ENCODE measurements around the gene C4BPB.
A peak's percentile ranks its signal among the peaks of the same experiment; 100 is the strongest.

Gene C4BPB

DNA sequence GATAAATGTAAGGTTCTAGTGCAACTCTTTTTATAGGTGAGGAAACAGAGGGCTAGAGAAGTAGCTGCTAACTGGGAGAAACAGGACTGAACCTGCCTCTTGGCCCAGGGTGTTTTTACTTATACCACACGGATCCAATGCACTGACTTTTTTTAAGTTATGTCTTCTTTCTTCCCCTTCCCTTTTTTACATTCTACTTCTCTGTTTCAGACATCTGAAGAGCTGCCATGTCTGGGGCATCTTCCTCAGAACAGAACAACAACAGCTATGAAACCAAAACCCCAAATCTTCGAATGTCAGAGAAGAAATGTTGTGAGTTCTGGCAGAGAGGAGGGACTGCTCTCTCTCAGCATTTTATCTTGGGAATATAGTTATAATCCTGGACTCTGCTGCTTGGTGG, 34.2 kb upstream of the C4BPB start:
- DNase-seq (ENCODE audit: low read depth), result no peak
- no peak overlapping the region for H3K4me3 ChIP-seq (ENCODE audit: low read depth, low read length)
- TF ChIP-seq, protein P1, sequence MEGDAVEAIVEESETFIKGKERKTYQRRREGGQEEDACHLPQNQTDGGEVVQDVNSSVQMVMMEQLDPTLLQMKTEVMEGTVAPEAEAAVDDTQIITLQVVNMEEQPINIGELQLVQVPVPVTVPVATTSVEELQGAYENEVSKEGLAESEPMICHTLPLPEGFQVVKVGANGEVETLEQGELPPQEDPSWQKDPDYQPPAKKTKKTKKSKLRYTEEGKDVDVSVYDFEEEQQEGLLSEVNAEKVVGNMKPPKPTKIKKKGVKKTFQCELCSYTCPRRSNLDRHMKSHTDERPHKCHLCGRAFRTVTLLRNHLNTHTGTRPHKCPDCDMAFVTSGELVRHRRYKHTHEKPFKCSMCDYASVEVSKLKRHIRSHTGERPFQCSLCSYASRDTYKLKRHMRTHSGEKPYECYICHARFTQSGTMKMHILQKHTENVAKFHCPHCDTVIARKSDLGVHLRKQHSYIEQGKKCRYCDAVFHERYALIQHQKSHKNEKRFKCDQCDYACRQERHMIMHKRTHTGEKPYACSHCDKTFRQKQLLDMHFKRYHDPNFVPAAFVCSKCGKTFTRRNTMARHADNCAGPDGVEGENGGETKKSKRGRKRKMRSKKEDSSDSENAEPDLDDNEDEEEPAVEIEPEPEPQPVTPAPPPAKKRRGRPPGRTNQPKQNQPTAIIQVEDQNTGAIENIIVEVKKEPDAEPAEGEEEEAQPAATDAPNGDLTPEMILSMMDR (IDR thresholded peaks at IDR 0.05; ENCODE audit: low read depth, low read length, missing control alignments), result no peak

DNA sequence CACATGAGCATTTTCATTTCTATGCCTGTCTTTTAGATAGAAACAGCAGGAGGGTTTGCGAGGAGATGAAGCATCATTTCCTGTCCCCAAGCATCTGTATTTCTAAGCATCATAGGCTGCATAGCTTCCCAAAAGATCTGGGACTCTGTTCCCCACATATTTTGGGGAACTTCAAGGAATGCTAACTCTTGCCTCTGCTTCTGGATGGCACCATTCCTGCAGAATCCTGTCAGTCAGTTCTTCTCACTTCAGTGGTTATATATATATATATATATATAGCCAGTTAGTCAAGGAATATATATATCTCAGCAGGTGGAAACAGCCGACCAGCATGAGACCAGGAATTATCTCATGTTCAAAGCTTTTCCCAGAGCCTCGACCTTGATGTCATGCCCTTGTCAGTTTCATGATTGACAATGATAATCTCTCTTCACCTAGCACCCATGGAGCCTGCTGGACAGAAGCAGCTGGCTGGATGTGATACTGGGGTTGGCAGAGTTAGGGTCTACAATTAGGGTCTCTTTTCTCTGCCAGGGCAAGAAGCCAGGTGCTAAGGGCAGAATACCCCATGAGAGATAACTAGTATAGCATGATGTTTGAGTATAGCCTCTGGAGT, 33.2 kb upstream of the C4BPB start:
- no peak for DNase-seq (ENCODE audit: low read depth)
- TF ChIP-seq, protein P1 (IDR thresholded peaks at IDR 0.05; ENCODE audit: low read depth, low read length, missing control alignments), result no peak
- H3K4me3 ChIP-seq (ENCODE audit: low read depth, low read length), result no peak overlapping the region

DNA sequence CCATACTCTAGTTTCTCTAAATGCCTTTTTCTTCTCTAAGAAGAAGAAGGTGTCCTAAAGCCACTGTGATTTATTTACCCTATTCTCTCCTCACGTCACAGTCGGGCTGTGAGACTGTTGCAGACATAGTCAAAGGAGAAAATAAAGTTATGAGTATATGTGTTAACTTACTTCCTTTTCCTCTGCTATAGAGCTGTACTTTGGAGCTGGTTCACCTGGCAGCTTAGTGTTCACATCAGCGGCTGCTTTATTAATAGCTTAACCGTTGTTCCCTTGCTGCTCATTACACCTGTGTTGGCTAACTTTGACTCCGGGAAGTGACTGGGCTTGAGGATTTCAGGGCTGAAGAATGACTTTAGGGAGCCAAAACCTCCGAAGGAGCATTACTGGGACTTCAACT, 32.0 kb upstream of the C4BPB start:
- no peak for DNase-seq (ENCODE audit: low read depth)
- TF ChIP-seq, protein P1 (IDR thresholded peaks at IDR 0.05; ENCODE audit: low read depth, low read length, missing control alignments), result no peak
- H3K4me3 ChIP-seq (ENCODE audit: low read depth, low read length), result no peak overlapping the region

DNA sequence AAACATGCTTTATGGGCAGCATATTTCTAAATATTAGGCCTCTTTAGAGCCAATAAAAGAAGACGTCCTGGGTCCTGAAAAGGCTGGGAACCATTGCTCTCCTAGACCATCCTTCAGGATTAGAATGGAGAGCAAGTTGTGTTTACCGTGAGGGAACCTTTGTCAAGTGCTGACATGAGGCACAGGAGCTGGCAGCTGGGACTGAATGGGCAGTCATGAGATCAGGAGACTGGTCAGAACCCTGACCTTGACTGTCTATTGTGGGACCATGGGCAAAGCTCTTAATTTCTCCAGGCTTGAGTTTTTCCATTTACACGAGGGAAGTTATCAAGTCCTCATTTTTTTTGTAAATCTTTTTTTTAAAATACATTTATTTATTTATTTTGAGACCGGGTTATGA, 30.4 kb upstream of the C4BPB start:
- no peak overlapping the region for H3K4me3 ChIP-seq (ENCODE audit: low read depth, low read length)
- DNase-seq (ENCODE audit: low read depth), result no peak
- TF ChIP-seq, protein P1 (IDR thresholded peaks at IDR 0.05; ENCODE audit: low read depth, low read length, missing control alignments), result no peak

DNA sequence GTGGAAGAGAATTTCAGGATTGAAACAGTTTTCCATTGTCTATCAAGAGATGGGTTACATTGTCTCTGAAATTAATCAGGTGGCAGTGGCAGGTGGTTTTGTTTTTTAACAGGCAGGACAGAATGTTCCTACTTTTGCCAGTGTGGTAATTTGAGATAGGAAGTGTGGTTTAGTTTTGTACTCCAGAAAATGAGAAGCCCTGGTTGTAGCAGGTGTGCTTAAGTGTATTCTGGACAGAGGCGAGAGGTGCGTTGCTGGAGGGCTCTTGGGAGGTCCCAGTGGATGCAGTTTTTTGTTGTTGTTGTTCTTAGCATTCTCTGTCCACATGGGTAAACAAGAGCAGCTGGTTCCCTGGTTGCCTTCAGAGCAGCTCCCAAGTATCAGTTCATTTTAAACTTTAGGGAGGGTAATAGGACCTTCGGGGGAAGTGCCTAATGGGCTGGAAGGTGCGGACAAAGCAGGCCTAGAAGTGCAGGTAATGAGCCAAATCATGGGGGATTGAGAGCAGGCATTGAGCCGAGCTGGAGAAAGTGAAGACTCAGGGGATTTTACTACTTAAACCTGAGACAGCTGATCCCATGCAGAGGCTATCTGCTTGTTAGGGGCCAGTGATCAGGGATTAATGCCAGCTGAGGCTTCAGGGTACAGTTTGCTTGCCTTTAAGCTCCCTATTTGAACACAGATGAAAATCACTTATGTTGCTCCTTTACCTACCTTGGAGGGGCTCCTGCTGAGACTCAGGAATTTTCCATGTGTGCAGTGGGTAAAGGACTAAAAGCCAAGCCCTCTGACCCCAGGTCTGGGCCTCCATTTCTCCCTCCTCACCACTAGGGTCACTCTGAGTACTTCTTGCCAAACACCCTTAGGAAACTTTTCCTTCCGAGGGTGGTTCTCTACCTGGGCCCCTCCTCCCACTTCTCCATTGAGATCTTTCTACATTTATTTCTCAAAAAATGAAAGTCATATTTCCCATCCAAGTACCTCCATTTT, 29.5 kb upstream of the C4BPB start:
- TF ChIP-seq, protein P1 (IDR thresholded peaks at IDR 0.05; ENCODE audit: low read depth, low read length, missing control alignments), result peak; percentile 21
- H3K4me3 ChIP-seq (ENCODE audit: low read depth, low read length), result no peak overlapping the region
- no peak for DNase-seq (ENCODE audit: low read depth)

DNA sequence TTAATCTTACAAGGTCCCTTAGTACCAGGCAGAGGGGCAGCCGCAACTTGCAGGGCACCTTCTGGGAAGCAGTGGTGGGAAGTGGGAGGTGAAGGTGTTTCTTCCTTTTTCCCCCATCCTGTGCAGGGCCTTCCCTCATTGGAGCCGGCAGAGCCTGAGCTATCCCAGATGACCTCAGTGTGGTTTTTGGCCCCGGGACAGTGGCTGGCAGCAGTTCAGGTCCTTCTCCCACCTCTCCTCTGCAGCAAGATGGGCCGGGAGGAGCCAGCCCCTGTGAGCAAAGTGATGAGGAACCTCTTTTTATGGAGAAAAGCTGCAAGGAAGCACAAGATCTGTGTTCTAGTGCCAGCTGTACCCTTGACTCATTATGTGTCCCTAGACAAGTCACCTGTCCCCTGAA, 28.8 kb upstream of the C4BPB start:
- no peak for DNase-seq (ENCODE audit: low read depth)
- TF ChIP-seq, protein P1 (IDR thresholded peaks at IDR 0.05; ENCODE audit: low read depth, low read length, missing control alignments), result no peak
- H3K4me3 ChIP-seq (ENCODE audit: low read depth, low read length), result no peak overlapping the region
